K562 (cell line): Measurements from ENCODE around the gene SH3BP5L. TPM values are rescaled to one million over a fixed set of nuclear protein-coding genes. Genes with fewer than 3 reads are reported as not detected.

Experiments
- BACH1 ChIP-seq: fragments of 200-800 bp; sonication (Bioruptor generic); IDR thresholded peaks from 2 replicates; pipeline ENCODE4 v1.6.1; 2016; ENCODE audit warnings: missing genetic modification characterization, missing compliant biosample characterization
- E2F3 ChIP-seq: fragments of 250-450 bp; sonication (Bioruptor Pico); IDR thresholded peaks from 2 replicates; pipeline ENCODE4 v1.4.0; 2020; ENCODE audit warnings: mild to moderate bottlenecking
- ELF4 ChIP-seq: fragments of 450-650 bp; formaldehyde crosslinking; IDR thresholded peaks from 2 replicates; pipeline ENCODE4 v1.4.0; 2022; ENCODE audit warnings: missing genetic modification characterization
- ESRRB ChIP-seq: fragments of 250-450 bp; sonication (Bioruptor Pico); IDR thresholded peaks from 2 replicates; pipeline ENCODE4 v1.5.0; 2020; ENCODE audit warnings: mild to moderate bottlenecking, moderate library complexity, borderline replicate concordance
- EWSR1 ChIP-seq: fragments of 450-650 bp; IDR thresholded peaks from 2 replicates; pipeline ENCODE4 v1.6.1; 2018; ENCODE audit warnings: borderline replicate concordance, mild to moderate bottlenecking, low read depth, moderate library complexity; ENCODE audit not compliant: partially characterized antibody
- HDAC8 ChIP-seq: fragments of 450-650 bp; IDR thresholded peaks from 2 replicates; pipeline ENCODE4 v1.6.1; 2016; ENCODE audit warnings: mild to moderate bottlenecking, missing genetic modification characterization, moderate library complexity, missing compliant biosample characterization
- HOMEZ ChIP-seq: fragments of 250-450 bp; sonication (Bioruptor Pico); IDR thresholded peaks from 2 replicates; pipeline ENCODE4 v1.4.0; 2020; ENCODE audit warnings: mild to moderate bottlenecking, moderate library complexity
- IFI16 ChIP-seq: fragments of 250-450 bp; sonication (Bioruptor Pico); IDR thresholded peaks from 2 replicates; pipeline ENCODE4 v2.1.2; 2022; ENCODE audit warnings: mild to moderate bottlenecking, inconsistent platforms
- KLF16 ChIP-seq: IDR thresholded peaks from 2 replicates; pipeline ENCODE4 v1.6.1; 2016; ENCODE audit warnings: antibody characterized with exemption
- MAZ ChIP-seq, 2 experiments: fragments of 450-650 bp in 1 of 2; sonication (generic) in 1 of 2; formaldehyde crosslinking; IDR thresholded peaks in 1 of 2; conservative IDR thresholded peaks in 1 of 2; 2 replicates each; pipeline versions ENCODE4 v1.4.0 to v1.5.0; 2020; ENCODE audit warnings: mild to moderate bottlenecking in 1 of 2, missing genetic modification reagents in 1 of 2
- MECOM ChIP-seq: fragments of 250-450 bp; sonication (Bioruptor Pico); IDR thresholded peaks from 2 replicates; pipeline ENCODE4 v1.8.0; 2022; ENCODE audit warnings: inconsistent platforms
- MEF2D ChIP-seq: conservative IDR thresholded peaks from 2 replicates; pipeline ENCODE4 v1.6.1; 2016; ENCODE audit warnings: low read depth, missing genetic modification characterization, missing compliant biosample characterization
- MITF ChIP-seq: IDR thresholded peaks from 2 replicates; pipeline ENCODE4 v1.6.1; 2014; ENCODE audit warnings: antibody characterized with exemption
- NCOA1 ChIP-seq: fragments of 450-650 bp; IDR thresholded peaks from 2 replicates; pipeline ENCODE4 v1.6.1; 2016; ENCODE audit warnings: low read depth
- NFE2 ChIP-seq: IDR thresholded peaks from 2 replicates; pipeline ENCODE4 v1.6.1; 2014; ENCODE audit warnings: antibody characterized with exemption, low read depth
- NFIC ChIP-seq: fragments of 450-650 bp; IDR thresholded peaks from 2 replicates; pipeline ENCODE4 v1.6.1; 2017; ENCODE audit warnings: mild to moderate bottlenecking, inconsistent platforms
- NFXL1 ChIP-seq: fragments of 450-650 bp; formaldehyde crosslinking; IDR thresholded peaks from 2 replicates; pipeline ENCODE4 v1.4.0; 2021; ENCODE audit warnings: mild to moderate bottlenecking
- NFYB ChIP-seq: IDR thresholded peaks from 2 replicates; pipeline ENCODE4 v1.6.1; 2011; ENCODE audit warnings: mild to moderate bottlenecking, moderate library complexity; ENCODE audit not compliant: insufficient read length; ENCODE audit errors: extremely low read depth
- POLR2A ChIP-seq: fragments of 450-650 bp; conservative IDR thresholded peaks from 2 replicates; pipeline ENCODE4 v1.6.1; 2016
- POLR2H ChIP-seq: IDR thresholded peaks from 2 replicates; pipeline ENCODE4 v1.6.1; 2016; ENCODE audit warnings: missing genetic modification characterization, low read depth, mild to moderate bottlenecking, control low read depth, missing compliant biosample characterization, moderate library complexity
- PURB ChIP-seq: sonication (generic); formaldehyde crosslinking; IDR thresholded peaks from 2 replicates; pipeline ENCODE4 v1.9.0; 2021; ENCODE audit warnings: low read depth, mild to moderate bottlenecking, missing genetic modification reagents
- RNF2 ChIP-seq: sonication (generic); IDR thresholded peaks from 2 replicates; pipeline ENCODE4 v1.6.1; 2016
- SIX5 ChIP-seq, 2 experiments: IDR thresholded peaks; 2 replicates each; pipeline ENCODE4 v1.6.1; 2011; ENCODE audit warnings: low read length in 2 of 2, borderline replicate concordance in 1 of 2, low read depth in 1 of 2, mild to moderate bottlenecking in 1 of 2, moderate library complexity in 1 of 2; ENCODE audit not compliant: insufficient read depth in 1 of 2
- SMARCA4 ChIP-seq: fragments of 450-650 bp; IDR thresholded peaks from 2 replicates; pipeline ENCODE4 v1.6.1; 2016
- ZNF354B ChIP-seq: fragments of 250-450 bp; sonication (Bioruptor Pico); IDR thresholded peaks from 2 replicates; pipeline ENCODE4 v1.4.0; 2020
- ZNF395 ChIP-seq: fragments of 200-800 bp; sonication (Bioruptor generic); IDR thresholded peaks from 2 replicates; pipeline ENCODE4 v1.6.1; 2017; ENCODE audit warnings: missing genetic modification characterization, missing compliant biosample characterization
- ZNF436 ChIP-seq: fragments of 250-450, 450-650 bp; sonication (Bioruptor Pico); formaldehyde crosslinking; IDR thresholded peaks from 2 replicates; pipeline ENCODE4 v1.7.0; 2020; ENCODE audit warnings: mild to moderate bottlenecking
- ZNF707 ChIP-seq: fragments of 250-450 bp; sonication (Bioruptor Pico); conservative IDR thresholded peaks from 2 replicates; pipeline ENCODE4 v1.8.0; 2022; ENCODE audit warnings: inconsistent platforms, mild to moderate bottlenecking, moderate library complexity
- polyA plus RNA-seq, 8 experiments: library from polyadenylated mRNA; depleted of rRNA in 4 of 8; stranded (reverse) in 5 of 8; unstranded in 3 of 8; fragments of >200 nt; fragmentation: Nextera tagmentation in 2 of 8; fragmentation: Illumina TruSeq in 1 of 8; extraction: Ambion mirVana in 2 of 8; extraction: Trizol in 1 of 8; gene quantifications; 2 replicates each; pipeline versions ENCODE4 v1.2.1 to v1.2.3, GENCODE V29; 2011 to 2014; ENCODE audit warnings: inconsistent platforms in 1 of 8, missing spikeins in 1 of 8
- total RNA-seq, 7 experiments: library from RNA; depleted of rRNA in 6 of 7; stranded (reverse); fragments of >200 nt in 6 of 7; fragmentation: Illumina TruSeq in 2 of 7; extraction: Trizol in 2 of 7; gene quantifications; 2 replicates each; pipeline versions ENCODE4 v1.2.1 to v1.2.3, GENCODE V29; 2011 to 2021; ENCODE audit warnings: low replicate concordance in 1 of 7

Gene SH3BP5L
- total and polyA plus RNA-seq, 9 of the 15 experiments (the other 6 are each of a cell fraction or from before 2014, with no cell fraction given), result 1.9 to 26.5 (median 15.8) TPM

GRCh38 chr1:248873993-248874533 is 48.3 kb upstream of the SH3BP5L start (continued):
- TF ChIP-seq ZNF436 (CRISPR knock-in tag) (no peak), NCOA1 (0 out of 2 replicates have a peak, but pooled peaks have one; percentile 12), EWSR1 (no peak), POLR2H (tag) (peak; percentile 100), BACH1 (tag) (peak; percentile 22; the same call in 1 of the 2 replicates), ZNF707 (CRISPR knock-in tag) (no peak), HDAC8 (tag) (no peak; the same call in 1 of the 2 replicates), IFI16 (CRISPR knock-in tag) (no peak), SMARCA4 (no peak), ELF4 (CRISPR knock-in tag) (no peak), MECOM (0 out of 2 replicates have a peak, but pooled peaks have one; percentile 66), E2F3 (CRISPR knock-in tag) (no peak), ZNF354B (no peak), POLR2A (no peak), MAZ (CRISPR knock-in tag; conservative IDR thresholded peaks at IDR 0.05 in 1 of 2, IDR thresholded peaks at IDR 0.05 in 1 of 2) (peak; percentile 49 to 70; a peak in 1 of 4 replicates), HOMEZ (CRISPR knock-in tag) (no peak), NFXL1 (CRISPR knock-in tag) (no peak), ESRRB (CRISPR knock-in tag) (no peak), SIX5 (IDR thresholded peaks at IDR 0.05; ENCODE audit: borderline replicate concordance in 1 of 2, insufficient read depth in 1 of 2, low read depth in 1 of 2, low read length in 2 of 2) (no peak), PURB (CRISPR knock-in tag) (no peak), KLF16 (no peak), NFE2 (peak; percentile 31; the same call in 1 of the 2 replicates), MITF (no peak), MEF2D (tag) (0 out of 2 replicates have a peak, but pooled peaks have one; percentile 34), NFIC (peak; percentile 69; the same call in 1 of the 2 replicates), NFYB (no peak), RNF2 (peak; percentile 66; the same call in 1 of the 2 replicates), ZNF395 (CRISPR knock-in tag) (no peak)
